NCI-H2107 treated with DMSO at 0.1 percent for 48 hours (cell line): Measurements from ENCODE around the gene FER1L5.

Source experiments
- DNase-seq: peaks from one replicate; lab custom pipeline; 2025; ENCODE audit not compliant: unreplicated experiment; lab: John Stamatoyannopoulos, UW

Gene FER1L5

DNA sequence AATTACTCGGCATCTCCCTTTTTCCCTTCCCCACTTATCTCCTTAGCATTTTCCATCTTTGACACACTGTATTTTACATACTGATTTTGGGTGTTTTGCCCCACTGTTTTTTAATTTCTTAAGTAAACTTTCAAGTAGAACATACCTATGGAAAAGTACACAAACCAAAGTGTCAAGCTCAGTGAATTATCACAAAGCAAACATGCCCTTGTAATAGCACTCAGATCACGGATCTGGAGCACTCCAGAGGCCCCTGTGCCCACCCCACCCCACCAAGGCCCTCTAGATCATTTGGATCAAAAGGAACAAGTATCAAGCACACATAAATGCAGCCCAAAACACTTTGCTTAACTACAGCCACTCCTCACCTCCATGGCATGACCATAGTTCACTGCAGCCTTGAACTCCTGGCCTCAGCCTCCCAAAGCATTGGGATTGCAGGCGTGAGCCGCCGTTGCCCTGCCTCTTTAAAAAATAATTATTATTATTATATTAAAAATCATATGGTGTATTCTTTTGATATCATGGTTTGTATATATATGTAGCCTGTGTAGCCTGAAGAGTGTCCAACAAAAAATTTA is 38.1 kb downstream of the FER1L5 start:
- no peak for DNase-seq

DNA sequence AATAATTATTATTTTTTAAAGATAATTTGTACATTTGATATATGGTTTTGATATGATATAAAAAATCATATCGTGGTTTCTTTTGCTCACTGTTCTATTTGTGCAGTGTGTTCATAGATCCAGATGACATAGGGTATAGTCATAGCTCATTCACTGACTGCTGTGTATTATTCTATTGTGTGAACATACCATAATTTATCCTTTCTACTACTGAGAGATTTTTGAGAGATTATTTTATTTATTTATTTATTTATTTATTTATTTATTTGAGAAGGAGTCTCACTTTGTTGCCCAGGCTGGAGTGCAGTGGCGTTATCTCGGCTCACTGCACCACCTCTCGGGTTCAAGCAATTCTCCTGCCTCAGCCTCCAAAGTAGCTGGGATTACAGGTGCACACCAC is 39.0 kb downstream of the FER1L5 start:
- no peak for DNase-seq

DNA sequence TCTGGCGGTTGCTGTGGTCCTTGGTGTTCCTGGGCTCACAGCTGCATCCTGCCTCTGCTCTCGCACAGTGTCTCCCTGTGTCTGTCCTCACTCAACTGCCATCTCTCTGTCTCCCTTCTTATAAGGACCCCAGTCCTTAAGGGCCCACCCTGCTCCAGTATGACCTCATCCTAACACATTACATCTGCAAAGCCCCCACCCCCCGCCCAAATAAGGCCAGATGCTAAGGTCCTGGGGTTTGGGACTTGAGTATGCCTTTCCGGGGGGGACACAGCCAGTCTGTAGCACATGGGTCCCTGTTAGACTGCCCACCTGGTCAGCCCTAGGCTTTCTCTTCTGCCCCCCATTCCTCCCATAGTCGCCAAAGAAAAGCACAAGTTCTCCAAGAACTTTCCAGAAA is 40.7 kb downstream of the FER1L5 start:
- no peak for DNase-seq

DNA sequence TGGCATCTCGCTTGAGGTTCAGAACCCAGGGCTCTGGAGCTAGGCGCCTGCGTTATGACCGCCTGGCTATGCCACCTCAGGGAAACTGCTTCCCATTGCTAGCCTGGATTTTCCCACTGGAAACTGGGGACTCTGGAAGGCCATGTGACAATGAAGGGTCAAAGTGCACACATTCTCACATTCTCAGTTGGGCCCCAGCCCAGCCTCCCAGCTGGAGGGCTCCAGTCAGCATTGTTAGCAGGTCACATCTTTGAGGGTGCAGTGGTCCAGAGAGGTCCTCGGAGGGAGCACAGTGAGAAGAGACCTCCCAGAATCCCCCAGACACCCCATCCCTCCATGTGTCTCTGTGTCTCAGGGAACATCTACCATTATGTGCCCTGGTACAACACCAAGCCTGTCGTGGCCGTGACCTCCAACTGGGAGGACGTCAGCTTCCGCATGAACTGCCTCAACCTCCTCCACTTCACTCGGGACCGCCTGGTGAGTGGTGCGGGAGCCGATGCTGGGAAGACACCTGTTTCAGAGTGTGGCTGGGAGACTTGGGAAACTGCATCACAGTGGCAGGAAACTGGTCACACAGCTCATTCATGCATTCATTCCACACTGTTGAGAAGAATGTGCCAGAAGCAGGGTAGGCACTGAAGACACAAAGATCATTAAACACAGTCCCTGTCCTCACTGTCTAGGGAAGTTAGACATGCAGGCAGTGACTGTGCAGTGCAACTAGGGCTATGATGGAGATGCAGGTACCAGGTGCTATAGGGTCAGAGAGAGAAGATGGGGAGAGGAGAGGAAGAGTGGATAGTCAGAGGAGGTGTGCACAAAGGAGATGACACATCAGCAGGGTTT is 41.6 kb downstream of the FER1L5 start:
- no peak for DNase-seq

DNA sequence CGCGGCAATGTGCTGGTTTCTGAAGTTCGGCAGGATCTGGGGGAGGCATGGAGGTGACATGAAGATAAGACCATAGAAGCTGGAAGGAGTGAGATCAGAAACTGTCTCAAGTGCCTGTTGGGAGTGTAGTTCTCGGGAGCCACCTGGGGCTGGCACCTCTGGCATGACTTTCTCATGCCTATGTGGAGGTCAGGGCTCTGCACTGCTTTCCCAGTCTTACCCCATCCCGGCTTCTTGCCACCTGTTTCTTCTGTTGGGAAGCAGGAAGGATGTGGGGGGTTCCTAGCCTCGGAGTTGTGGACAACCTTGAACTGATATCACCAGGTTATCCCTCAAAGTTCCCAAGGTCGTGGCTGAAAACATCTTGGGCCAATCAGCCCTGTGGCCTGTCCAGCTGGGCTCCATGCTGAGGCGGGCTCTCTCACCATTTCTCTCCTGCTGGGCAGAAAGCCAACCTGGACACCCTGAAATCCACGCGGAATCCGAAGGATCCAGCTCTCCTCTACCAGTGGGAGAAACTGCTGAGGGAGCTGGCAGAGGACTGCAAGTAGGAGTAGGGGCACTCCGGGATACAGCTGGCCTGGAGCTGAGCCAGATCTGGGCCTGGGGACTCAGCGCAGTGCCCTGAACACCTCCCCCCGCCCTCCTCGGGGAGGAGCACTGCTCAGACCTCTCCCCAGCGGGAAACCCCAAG is 42.5 kb downstream of the FER1L5 start:
- no peak for DNase-seq

DNA sequence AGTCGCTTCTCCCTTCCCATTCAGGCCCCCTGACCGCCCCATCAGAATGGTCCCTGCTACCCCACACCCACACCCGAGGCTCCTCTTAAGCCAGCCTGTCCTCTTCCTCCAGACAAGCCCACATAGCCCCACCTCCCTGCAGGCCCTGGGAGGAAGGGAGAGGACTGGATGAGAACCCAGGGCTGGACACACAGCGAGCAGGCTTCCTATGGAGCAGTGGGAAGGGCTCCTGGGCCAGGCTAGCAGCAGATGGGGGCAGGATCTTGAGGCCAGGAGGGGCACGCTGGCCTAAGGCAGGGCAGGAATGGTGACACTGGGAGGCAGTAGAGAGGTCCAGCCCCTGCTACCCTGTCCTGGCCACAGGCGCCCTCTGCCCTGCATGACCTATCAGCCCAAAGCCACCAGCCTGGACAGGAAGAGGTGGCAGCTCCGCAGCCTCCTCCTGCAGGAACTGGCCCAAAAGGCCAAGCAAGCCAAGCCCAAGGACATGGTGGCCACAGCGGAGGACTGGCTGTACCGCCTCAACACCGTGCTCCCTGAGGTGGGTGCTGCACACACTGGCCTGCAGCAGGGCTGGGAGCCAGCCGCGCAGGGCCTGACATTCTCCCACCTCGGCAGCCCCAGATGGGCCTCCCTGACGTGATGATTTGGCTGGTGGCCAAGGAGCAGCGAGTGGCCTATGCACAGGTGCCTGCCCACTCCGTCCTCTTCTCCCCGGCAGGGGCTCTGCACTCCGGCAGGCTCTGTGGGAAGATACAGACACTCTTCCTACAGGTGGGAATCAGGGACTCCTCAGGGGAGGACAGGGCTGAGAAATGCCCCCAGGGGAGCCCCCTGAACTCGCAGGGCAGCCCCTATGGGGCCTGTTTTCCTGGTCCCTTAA is 43.3 kb downstream of the FER1L5 start:
- no peak for DNase-seq

DNA sequence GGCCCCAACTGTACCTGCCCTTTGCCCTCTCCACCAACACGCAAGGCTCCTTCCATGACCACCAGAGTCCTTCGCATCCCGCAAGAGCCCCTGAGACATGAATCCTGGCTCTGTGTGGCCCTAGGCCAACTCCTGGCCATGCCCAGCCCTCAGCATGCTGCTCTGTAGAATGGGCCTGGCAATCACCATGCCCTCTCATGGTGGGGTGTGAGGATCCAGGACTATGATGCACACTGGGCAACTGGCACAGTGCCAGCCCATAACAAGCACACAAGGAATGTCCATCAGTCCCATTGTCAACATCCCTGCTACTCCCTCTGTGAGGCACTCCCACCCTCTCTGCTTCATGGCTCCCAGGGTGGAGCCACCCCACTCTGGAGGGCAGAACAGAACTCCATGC is 44.7 kb downstream of the FER1L5 start:
- DNase-seq: no peak

DNA sequence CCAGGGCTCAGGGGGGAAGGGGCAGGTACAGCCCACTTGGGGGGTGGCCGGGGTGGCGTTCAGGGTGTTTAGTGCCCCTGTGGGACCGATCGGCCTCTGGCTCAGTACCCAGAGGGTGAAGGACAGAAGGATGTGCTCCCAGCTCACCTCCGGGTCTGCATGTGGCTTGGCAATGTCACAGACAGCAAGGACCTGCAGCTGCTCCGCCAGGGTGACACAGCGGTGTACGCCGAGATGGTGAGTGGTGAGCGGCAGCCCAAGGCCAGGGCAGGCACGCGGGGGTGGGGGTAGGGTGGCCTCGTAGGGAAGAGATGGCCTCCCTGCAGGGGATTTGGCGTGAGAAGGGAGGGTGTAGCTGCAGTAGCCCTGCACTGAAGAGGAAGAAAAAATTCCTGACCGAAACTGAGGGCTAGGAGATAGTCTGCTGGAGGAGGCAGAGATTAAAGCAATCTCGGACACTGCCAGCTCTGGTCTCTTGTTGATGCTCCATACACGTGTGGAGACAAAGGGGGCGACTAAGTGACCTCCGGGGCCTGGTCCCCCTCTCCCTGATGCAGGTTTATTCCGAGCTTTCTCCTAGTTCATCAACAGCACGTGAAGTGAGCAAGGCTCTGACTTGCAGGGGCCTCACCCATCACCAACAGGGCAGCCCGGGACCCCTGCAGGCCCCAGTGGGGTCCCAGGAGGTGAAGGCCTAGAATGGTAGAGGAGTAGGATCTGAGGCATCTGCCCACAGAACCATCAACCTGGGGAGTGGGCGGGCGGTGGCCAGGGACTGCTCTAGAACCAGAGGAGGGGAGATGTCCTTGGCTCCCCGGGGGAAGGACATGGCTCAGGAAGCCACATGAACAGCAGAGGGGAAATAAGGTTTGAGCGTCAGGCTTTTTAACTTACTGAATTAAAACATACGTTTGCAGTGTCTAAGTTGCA is 45.4 kb downstream of the FER1L5 start:
- DNase-seq: no peak

DNA sequence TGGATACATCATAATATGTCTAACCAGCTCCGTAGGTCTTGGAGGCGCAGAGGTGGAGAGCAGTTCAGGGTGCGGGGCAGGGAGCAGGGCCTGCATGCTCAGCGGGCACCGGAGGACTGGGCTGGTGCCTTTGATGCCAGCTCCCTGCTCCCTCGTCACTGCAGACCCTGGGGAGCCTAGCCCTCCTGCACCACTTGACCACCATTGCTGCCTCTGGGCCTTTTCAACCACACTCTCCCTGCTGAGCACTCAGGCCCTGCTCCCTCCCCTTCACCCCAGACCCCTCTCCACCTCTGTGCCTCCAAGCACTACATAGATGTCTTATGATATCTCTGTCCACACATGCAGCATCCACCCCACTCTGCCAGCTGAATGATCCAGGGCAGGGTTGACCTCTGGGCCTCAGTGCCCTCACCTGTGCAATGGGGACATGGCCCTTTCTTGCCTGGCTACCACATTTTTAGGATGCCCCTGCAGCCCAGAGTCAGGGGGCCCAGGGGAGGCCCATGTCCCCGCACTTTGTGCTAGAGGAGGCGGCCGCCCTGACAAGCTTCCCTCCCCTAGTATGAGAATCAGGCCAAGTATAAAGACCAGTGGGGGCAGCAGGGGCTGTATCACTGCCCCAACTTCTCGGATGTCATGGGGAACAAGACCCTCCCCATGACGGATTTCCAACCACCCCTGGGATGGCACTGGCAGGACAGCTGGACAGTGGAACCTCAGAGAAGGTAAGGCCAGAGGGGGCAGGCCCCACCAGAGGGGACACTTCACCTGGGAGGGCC is 46.3 kb downstream of the FER1L5 start:
- DNase-seq: no peak

DNA sequence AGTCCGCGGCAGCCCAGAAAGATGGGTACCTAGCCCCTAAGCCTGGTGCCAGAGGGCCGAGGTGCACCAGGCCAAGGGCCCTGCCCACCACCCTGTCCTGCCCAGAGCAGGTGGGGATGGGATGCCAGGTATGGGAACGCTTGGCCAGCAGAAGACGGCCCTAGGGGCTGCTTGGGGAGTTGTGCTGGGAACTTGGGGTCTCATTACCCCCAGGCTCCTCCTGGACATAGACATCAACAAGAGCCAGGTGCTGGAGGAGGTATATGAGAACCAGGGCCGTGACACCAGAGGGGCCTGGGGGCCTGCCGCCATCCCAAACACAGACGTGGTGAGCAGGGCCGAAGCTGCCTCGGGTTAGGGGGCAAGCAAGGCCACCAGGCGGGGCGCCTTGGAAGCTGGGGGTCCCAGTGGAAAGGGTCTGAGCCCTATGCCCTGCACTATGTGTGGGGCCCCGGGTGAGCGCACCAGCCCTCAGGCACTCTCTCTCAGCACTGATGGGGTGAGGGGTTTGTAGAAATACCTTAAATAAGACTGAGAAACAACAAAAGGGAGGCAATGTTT is 46.9 kb downstream of the FER1L5 start:
- DNase-seq: no peak

DNA sequence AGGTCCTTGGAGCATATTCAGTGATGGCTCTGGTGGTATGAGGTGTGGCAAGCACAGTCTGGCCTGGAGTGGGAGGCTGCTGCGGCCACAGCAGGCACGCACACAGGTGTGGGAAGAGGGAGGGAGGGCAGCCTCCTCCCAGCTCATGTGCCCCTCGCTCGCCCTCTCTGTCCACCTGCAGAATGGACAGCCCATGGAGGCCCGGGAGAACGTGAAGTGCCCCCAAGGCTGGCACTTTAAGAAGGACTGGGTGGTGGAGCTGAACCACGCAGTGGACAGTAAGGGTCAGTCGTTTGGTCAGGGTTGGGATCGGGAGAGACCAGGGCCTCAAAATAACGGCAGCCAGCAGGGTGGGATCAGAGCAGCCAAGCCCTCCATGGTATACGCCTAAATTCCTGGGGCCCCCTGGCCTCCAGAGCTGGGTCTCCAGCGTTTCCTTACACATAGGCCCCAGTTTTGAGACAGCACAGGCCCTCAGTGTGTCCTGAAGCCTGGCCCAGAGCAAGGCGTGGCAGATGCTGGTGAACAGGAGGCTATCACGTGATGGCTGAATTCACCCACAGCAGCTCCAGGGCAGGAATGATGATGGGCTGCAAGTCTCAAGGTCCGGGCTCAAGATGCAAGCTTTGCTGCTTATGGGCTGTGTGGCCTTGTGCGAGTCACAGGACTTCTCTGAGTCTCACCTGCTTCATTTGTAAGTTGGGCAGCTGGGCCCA is 47.9 kb downstream of the FER1L5 start:
- DNase-seq: no peak

DNA sequence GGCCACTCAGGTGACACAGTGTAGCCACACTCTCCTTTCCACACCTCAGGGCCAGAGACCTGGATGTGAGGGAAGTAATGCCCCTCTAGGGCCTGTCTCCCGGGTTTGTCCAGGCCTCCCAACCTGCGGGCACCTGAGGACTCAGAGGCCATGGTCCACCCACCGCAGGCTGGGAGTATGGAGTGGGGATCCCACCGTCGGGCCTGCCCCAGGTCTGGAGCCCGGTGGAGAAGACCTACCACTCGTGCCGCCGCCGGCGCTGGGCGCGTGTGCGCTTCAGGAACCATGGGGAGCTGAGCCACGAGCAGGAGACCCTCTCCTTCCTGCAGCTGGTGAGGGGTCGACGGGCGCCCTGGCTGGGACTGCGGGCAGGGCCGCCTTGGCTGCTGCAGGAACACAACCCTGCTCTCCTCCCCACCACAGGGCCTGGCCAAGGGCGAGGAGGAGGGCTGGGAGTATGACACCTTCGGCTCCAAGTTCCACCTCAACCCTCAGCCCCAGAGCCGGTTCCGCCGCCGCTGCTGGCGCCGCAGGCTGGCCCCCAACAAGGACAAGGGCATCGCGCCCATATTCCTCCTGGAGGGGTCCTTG is 48.6 kb downstream of the FER1L5 start:
- DNase-seq: no peak

DNA sequence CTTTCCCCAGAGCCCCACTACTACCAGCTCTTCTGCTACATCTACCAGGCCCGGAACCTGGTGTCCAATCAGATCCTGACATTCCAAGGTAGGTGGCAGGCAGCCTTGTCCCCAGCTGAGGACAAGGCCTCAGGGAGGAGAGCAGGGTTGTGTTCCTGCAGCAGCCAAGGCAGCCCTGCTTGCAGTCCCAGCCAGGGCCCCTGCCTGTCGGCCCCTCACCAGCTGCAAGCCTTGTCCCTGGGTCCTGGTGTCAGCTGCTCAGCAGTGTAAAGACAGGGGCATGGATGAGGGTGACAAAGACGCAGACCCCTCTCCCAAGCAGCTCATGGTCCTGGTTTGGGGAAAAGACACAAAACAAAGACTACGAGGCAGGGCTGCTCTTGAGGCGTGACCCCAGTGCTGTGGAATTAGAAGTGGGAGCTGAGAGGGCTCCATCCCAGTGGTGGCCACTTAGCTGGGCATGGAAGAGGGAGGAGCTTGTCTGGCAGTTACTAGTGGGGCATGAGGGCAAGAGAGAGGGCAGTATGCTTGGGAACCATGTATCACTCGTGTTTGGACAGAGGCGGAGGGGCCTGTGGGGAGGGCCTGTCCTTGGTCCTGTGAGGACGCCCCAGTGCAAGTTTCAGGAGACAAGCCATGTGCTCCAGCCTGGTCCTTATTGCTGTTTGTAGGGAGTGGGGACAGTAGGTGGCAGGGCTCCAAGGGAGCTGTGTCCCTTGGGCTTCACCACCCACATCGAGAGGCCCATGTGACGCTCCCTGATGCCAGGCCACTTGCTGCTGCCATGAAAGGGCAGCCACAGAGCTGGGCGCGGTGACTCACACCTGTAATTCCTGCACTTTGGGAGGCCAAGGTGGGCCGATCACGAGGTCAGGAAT is 49.8 kb downstream of the FER1L5 start:
- DNase-seq: no peak

DNA sequence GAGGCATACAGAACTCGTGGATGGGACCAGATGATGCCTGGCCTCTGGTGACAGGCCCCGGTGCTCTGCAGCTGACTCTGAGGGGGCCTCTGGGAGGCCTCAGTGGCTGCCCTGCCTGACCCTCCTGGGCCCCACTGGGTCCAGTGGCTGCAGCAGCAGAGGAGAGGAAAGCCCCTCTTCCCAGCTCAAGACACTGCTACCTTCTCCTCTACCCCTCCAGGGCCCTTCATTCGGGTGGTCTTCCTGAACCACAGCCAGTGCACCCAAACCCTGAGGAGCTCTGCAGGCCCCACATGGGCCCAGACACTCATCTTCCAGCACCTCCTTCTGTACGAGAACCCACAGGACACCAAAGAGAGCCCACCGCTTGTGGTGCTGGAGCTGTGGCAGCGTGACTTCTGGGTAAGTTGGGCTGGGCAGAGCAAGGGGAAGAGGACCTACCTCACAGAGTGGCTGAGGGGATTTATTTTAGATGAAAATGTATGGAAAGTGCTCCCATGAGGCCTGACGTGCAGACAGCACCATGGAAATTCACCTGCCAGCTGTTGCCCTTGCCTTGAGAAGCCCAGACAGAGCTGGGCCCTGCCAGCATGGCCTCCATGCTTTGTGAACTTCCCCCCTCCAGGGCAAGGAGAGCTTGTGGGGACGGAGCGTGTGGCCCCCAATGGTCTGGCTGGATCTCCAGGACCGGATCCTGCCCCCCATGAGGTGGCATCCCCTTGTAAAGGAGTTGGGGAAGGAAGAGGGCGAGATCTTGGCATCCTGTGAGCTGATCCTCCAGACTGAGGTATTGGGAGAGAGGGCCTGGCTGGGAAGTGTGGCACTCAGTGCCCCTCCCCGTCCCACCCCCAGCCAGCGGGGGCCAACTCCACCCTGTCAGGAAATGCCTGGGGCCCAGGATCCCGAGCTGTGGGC is 51.0 kb downstream of the FER1L5 start:
- DNase-seq: no peak

DNA sequence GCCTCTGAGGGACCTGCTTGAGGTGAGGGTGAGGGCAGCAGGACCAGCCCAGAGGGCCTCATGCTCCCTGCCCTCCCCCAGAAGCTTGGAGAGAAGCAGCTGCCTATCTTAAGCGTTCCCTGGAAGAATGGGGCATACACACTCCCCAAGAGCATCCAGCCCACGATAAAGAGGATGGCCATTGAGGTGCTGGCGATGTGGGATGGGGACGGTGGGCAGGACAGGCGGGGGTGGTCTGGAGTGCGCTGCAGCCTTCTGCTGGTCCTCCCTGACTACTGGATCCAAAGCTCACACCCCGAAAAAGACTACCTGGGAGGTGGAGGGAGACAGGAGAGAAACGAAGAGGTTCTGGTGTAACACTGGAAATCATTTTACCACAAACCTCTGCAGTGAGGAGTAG is 51.7 kb downstream of the FER1L5 start:
- no peak for DNase-seq

DNA sequence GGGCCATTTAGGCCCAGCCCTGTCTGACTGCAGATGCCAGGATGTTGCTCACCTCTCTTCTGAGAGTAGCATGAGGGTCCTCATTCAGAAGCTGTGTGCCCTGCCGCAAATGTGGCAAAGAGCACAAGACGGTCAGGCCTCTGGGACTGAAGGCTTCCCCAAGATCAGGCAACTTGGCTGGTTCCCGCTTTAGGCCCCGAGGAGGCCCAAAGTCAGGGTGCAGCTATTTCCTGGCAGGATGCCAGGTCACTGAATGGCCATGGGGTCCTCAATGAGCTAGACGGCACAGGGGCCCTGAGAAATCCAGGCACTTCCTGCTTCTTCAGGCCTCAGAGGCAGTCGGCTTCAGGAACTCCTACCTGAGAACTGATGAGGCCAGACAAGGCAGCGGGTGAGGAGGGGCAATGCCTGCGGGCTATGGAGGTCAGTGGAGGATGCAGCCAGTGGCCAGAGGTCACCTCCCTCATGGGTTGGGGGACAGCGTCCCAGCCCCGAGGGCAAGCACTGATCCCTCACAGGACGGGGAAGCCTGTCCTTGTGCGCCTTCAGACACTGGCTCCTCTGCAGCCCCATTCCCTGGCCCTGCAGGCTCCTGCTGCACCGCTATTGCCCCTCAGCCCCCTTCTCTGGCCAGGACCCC is 52.4 kb downstream of the FER1L5 start:
- DNase-seq: no peak
